HG02884 (cell line): ENCODE measurements around the gene CYFIP1.

Experiments
- ATAC-seq: cut with Tn5 transposase; IDR thresholded peaks from one replicate; pipeline ENCODE4 v1.9.1; 2021; ENCODE audit warnings: mild to moderate bottlenecking, moderate library complexity; ENCODE audit not compliant: unreplicated experiment

CYFIP1 gene

GRCh38 chr15:22892333-22892732 is 87.8 kb downstream of the CYFIP1 start:
- no peak for ATAC-seq

DNA sequence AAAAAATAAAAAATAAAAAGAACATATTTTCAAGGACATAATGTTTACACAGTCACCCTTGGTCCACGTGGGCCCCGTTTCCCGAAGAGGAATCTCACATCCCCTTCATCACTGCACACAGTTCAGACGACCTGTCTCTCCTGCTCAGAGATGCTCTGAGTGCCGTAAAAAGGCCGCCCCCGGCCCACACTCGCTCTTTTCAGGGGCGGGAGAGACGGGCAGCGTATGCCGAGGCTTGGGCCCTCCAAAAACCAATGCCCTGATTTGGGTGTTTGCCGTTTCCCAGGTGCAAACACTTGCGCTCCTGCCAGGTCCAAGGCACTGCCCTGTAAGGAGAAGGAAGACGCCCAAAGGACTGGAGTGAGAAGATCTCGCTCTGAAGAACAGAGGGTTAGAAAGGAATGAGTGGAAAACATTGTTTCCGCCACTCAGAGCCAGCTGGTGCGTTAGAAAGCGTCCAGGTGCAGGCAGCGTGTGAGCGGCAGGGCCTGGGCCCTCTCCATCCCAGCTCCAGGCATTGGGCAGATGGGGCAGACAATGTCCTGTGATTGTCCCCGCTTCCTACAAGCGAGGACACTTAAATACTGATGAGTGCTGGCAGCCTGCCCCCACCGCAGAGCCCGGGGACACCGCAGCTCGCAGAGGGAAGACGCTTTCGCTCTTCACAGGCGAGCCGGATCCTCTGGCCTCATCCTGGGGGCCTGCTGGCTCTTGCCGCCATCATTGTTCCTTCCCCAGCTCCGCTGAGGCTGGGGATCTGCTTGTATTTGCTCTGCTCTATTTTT is 88.5 kb downstream of the CYFIP1 start:
- no peak for ATAC-seq

- no peak for ATAC-seq
Observed at GRCh38 chr15:22890296-22890695, 89.9 kb downstream of the CYFIP1 start.

DNA sequence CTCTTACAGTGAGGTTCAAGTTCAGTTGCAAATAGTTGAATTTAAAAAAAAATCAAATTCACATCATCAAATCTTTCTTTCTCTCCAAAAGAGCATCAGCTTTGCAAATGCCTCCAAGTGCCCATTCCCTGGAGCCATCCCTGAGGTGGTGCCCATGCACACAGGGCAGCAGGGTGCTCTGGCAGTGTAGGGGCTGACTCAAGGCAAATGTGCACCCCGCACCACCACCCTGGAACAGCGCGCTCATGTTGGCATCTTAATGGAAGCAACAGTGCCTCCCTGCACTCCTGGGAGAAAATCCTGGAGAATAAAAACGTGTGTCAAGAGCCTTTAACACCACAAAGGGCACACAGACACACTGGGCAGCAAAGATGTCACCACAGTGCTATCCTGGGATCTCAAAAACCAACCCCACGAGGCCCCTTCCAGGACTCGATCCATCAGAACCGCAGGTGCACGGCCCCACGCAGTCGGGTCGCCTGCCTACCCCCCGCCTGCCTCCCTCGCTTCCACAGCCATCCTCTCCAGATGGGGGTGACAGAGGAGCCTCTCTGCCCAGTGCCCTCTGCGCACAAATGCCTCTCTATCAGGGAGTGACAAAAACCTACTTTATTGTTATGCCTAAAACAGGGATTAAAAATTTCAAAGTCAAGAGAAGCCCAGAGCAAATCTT is 90.9 kb downstream of the CYFIP1 start:
- ATAC-seq, result no peak

DNA sequence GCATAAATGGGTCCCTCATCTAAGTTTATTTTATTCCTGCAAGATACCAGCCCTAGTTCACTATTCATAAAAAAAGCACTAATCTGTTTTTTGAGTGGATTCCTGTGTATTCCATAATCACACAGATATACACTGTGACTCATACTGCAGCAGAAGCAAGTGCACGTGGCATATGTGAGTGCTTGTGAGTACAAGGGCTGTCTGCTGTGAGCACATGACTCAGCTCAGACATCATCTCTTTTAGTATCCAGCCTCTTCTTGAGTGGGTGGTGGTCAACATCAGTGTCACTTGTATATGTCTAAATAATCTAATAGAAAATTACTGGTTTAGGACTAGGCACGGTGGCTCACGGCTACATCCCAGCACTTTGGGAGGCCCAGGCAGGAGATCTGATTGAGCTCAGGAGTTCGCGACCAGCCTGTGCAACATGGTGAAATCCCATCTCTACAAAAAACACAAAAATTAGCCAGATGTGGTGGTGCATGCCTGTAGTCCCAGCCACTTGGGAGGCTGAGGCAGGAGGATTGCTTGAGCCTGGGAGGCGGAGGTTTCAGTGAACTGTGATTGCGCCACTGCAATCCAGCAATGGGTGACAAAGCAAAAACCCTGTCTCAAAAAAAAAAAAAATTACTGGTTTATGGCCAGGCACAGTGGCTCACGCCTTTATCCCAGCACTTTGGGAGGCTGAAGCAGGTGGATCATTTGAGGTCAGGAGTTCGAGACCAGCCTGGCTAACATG is 91.9 kb downstream of the CYFIP1 start:
- ATAC-seq, result no peak

DNA sequence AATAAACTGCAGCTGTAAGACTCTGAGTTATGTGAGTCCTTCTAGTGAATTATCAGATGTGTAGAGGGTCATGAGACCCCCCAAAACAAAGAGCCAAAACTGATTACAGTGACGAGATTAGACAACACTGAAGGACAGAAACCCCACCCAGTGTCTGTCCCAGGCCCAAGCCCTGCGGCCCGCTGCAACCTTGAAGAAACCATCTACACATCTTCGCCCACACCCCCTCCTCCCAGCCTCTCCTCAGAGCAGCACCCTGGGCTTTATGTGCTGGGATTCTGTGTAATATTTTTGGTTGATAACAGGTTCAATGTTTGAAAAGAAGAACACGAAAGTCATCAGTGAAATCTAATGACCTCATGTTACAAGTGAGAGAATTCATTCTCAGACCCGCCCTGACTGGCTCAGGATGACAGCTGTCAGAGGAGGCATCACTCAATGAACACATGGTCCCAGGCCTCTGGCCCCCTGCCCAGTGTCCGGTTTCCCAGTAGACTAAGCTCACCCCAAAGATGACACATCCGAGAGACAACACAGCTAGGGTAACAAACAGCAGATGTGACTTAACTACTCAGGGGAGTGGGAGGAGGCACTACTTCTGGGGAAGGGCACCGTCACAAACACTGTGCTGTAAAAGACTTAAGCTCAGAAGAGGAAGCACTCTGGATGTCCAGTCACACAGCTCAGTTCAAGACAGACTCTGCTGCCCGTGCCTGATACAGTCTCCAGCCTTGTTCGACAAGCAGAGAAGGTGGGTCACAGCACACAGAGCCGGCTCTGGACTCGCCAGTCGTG is 92.8 kb downstream of the CYFIP1 start:
- no peak for ATAC-seq

- ATAC-seq, result no peak
Observed at GRCh38 chr15:22885120-22885519, 95.0 kb downstream of the CYFIP1 start.

- ATAC-seq, result no peak
Observed at GRCh38 chr15:22884344-22884743, 95.8 kb downstream of the CYFIP1 start.

- ATAC-seq, result no peak
Observed at GRCh38 chr15:22883196-22883595, 97.0 kb downstream of the CYFIP1 start.

DNA sequence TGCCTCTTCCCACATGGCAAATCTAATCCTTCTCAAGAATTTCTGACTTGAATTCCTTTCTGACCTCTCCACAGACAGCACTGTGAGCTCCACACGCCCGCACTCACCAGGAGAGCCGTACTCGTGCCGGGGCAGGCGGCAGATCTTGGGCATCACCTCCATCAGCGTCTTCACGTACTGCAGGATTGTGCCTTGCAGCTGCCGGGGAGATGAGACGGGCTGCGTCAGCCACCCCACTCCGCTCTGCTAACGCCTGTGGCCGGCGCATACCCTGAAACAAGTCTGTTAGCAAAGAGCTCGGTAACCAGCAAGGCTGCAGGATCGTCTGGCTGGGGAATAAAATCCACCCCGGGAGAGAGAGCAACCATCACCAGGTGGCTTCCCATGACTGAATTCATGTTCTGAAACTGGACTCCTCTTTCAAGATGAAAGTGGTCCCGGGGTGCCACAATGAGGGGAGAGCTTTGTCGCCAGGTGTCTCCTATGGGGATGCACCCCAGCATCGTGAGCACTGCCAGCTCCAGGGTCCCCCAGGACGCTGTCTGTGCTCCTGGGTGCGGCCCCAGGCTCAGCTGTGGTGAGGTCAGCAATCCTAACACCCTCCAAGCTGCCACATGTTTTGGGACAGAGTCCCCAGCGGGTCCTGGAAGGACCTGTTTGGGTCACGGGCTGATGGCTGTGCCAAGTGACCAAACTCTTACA is 98.3 kb downstream of the CYFIP1 start:
- ATAC-seq, result no peak

DNA sequence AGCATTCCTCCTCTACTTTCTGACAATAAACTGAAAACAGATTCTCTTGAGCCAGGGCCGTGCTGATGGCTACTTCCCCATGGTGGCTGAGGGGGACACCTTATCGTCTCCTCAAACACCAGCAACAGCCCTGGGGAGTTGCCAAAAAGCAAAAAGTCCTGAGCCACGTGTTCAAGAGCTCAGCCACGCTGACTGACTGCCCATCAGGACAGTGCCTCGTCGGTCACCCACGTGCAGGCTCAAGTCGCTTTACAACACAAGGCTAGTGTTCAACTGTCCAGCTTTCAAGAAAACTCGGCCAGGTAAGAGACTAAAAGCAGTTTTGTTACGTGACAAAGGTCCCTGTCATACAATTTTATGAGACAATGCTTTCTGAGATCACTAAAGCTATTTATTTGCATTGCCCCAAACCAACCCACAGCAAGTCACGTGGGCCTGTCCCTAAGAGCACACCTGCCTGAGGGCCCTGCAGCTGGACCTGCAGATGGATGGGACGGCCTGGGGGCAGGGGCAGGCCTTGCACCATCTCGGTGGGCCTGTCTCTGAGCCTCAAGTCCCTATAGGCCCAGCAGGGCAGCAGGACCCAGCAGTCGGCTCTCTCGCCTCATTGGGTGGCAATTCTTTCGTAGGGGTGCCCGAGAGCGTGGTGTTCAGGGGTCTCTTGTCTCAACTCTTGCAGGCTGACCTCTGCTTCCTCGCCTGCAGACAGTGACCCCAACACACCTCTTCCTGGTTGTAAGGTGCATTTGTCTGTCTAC is 99.0 kb downstream of the CYFIP1 start:
- no peak for ATAC-seq

DNA sequence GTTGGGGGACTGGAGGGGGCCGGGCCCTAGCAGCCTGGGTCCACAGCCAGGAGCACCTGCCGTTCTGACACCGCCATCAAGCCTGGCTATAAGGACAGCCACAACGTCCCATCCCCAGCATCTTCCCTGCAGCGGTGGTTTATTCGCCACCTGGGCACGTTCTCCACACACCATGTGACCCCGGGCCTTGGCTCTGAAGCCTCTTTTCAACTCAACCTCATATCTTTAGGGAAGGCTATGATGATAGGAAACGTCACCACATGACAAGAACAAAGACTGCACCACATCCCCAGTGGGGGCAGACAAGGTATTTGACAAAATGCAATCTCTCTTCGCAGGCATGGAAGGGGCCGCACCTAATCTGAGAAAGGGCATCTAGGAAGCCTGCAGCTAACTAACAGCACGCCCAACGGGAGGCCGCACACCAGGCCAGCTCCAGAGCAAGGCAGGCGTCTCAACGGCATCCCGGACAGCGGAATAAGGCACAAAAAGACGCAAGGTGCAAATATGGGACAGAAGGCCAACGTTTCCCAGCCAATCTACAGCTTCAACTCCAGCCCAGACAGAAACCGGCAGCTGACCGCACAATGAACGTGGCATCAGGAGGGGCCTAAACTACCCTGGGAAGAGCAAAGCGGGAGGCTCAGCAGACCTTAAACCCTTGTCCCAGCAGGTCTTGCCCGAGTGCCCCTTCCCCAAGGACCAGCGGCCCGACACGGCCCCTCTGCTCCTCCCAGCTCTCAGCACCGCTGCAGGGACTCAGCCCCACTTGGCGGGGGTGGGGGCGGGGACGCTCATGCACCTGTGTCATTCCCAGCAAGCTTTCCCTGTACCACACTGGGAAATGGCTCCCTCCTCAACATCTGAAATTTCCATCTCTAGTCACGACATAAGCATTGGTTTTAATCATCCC is 99.8 kb downstream of the CYFIP1 start:
- no peak for ATAC-seq

DNA sequence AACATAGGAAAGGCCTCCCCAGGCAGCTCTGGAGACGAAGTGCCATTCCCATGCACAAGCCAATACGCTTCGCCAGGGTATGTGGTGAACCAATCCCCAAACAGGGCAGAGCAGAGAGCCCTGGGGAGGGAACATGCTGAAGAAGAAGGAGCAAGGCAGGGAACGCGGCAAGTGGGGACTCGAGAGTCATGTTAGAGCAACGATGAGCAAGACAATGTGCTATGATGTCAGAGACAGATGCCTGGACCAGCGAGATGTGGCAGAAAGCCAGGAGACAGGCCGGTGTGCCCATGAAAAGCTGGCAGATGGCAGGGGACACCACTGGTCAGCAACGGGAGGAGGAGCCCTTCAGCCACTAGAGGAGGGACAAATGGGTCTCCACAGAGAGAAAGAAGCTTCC is 102.1 kb downstream of the CYFIP1 start:
- ATAC-seq, result no peak

- no peak for ATAC-seq
Observed at GRCh38 chr15:22877607-22878006, 102.6 kb downstream of the CYFIP1 start.

DNA sequence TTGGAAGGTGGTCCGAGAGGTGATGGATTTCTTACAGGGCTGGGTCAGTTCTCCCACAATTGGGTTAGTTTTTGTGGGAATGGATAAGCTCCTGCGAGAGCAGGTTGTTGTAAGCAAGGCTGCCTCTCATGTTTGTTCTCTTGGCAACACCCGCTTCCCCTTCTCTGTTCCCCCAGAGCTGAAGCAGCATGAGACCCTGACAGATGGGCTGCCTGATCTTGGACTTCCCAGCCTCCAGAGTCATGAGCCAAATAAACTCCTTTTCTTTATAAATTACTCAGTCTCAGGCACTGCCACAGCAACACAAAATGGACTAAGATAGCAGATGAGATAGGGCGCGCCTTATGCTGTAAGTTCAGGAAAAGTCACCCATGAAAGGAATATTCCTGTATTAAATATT is 103.1 kb downstream of the CYFIP1 start:
- no peak for ATAC-seq

GRCh38 chr15:22874966-22875365 is 105.2 kb downstream of the CYFIP1 start:
- no peak for ATAC-seq

- no peak for ATAC-seq
Observed at GRCh38 chr15:22874256-22874655, 105.9 kb downstream of the CYFIP1 start.

DNA sequence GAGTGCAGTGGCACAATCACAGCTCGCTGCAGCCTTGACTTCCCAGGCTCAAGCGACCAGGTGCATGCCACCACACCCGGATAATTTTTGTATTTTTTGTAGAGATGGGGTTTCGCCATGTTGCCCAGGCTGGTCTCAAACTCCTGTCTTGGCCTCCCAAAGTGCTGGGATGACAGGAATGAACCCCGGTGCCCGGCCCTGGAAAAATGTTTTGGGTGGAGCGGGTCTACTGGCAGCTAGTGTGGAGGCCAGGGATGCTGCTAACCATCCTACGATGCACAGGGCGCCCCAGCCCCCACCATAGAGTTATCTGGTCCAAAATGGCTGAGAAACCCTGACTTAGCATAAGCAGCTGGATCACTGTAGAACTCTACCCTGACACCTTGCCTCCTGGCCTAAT is 106.3 kb downstream of the CYFIP1 start:
- no peak for ATAC-seq
